Inferior parietal cortex (tissue), 1 donor: ENCODE data around the gene CACNA2D3.
A peak's percentile ranks its signal among the peaks of the same experiment; 100 is the strongest.

Experiments used
- DNase-seq: peaks from one replicate; pipeline ENCODE4 v3.0.0-alpha.2; 2016; ENCODE audit errors: extremely low spot score

The CACNA2D3 gene

GRCh38 chr3:54918516-54918915 is 796.2 kb downstream of the CACNA2D3 start:
- no peak for DNase-seq

DNA sequence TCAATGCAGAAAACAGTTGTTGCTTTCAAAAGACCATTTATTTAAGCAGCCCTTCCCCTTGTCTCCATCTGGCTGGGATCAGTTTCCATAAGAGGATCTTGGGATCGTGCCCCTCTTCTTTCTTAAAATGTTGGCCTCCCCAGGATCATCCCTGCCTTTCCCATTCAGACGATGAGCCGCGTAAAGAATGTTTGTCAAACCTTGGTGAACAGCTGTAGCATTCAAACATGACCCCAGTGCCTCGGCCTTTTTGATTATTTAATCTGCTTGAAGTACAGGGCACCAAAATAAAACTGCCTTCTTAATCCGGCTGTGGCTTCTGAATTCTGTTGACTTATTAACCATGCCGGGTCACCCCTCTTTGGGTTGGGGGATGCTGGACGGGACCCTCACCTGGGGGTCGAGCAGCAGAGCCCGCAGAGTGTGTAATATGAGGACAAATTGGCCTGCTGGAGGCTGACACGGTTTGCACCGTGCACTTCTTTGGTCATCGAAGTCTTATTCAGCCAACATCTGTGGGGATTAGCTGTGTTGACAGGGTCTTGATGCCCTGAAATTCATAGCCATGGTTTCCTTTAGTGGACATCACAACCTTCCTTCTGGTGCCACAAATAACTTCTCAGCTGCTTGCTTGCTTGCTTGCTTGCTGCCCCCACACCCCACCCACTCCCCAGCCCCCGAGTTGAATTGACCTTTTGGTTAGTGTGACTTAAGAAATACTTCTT is 805.9 kb downstream of the CACNA2D3 start, which contains the start of gene LRTM1:
TSS of gene LRTM1 (minus strand) at position 14 of the 725 bp plus-strand sequence. CDS start 148 bp downstream, outside the sequence.
- no peak for DNase-seq

DNA sequence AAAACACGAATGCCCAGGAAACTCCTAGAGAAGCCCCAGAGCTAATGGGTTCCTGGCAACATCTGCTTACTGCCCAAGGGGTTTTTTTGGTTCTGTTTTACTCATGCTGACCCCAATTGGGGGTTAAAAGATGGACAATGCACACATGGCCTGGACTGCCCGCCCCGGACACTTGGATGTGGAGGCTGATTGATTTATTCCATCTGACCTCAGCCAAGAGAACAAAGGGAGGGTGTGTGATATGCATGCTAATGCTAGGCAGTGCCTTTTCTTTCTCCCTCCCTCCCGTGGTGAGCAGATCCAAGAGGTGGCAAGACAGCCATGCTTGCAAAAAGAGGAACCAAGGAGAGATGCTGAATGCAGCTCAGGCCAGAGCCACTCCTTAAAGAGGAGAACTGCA is 808.8 kb downstream of the CACNA2D3 start:
- peak; percentile 74 for DNase-seq

DNA sequence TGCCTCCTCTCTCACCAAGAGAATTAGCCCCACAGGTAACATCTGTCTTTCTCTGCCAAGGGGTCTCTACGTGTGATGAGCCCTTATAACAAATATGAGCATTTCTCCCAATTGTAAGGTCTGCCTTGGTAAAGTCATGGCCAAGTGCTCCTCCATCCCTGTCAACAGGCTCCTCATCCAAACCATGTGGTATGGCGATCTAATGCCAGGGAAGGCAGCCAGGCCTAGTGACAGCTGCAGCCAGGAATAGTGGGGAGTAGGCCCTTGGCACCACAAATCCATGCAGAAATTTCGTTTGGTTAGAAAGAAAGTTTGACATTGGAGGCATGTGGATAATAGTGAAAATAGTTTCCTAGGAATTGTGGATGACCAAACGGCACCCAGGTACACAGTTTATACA is 810.3 kb downstream of the CACNA2D3 start:
- DNase-seq: peak; percentile 43

DNA sequence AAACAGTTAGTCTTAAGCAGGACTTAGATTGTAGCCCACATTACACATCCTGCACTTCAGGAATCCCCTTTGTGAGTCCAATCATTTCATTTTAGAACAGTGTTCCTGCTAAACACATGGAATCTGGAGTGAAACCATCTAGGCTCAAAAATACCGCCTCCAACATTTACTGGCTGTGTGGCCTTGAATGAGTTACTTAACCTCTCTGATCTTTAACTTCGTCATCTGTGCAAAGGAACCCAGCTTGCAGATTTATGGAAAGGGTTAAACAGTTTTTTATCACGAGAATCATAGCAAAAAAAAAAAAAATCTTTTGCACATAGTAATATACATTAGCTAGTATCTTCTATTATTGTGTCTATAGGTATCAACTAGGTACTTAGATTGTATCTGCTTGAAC is 813.5 kb downstream of the CACNA2D3 start:
- DNase-seq: no peak

DNA sequence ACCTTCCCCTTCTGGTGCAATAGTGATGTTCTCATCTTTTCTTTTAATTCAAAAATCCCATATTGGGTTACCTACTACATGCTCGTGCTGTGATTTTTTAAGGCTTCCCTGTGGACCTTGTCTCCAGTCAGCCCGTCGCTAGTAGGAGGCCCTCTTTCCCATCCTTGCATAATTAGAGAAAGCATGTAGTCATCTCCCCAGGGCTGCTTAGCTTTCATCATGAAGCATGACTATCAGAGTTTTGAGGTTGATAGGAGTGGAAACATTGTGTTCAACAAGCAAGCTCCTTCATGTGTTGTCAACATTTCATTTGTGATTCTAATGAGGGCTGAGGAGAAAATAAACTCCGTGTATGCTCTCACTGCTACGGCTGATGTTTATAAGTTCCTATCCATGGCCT is 814.2 kb downstream of the CACNA2D3 start:
- DNase-seq: no peak

GRCh38 chr3:54939557-54940300 is 817.4 kb downstream of the CACNA2D3 start:
- DNase-seq: no peak

DNA sequence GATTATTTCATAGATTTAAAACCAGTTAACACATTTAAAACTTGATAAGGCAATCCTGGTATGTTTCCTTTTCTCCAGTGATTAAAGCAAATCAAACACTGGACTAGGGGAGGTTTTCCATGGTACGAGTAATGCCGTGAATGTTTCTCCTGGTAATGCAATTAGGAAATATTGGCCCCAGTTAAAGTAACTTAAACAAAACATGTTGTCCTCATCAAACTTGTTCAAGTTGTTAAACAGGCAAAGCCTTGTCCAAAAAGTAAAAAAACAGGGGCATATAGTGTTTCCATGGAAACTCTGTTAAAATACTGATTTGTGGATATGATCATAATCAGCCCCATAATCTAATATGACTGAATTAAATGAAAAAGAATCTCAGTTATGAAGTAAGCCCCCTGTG is 818.6 kb downstream of the CACNA2D3 start:
- no peak for DNase-seq

DNA sequence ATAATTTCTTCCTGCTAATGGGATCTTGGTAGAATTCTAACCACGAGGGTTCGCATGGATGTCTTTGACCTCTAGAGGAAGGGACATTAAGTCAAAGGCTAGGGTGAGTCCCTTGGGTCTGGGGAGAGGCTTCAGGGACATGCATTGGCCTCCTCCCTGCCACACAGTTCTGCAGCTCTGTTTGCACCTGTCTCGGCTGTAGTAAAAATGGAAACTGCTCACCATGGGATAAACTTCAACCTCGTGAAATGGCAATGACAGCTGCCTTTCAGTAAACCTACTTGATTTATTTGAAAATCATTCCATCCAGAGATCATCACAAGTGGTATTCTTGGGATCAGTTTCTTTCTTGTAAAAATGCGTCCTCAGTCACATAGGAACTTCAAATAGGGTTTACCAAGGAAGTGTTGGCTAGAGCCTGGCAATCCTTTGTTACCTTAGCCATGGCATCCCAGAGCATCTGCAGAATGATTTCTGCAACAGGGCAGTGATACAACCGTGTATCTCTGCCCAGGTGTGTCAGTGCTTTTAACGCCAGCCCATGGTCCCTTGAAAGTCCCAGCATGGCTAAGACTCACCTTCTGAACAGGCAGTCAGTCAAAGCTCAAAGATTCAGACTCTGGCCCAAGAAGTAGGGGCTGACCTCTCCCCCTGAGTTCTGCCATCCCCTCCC is 819.5 kb downstream of the CACNA2D3 start:
- no peak for DNase-seq

GRCh38 chr3:54949491-54950044 is 827.2 kb downstream of the CACNA2D3 start:
- no peak for DNase-seq

GRCh38 chr3:54950391-54951003 is 828.1 kb downstream of the CACNA2D3 start:
- no peak for DNase-seq

- DNase-seq: peak; percentile 33
Measured at GRCh38 chr3:54951405-54951804, 829.1 kb downstream of the CACNA2D3 start.

- DNase-seq: no peak
Measured at GRCh38 chr3:54954022-54954421, 831.7 kb downstream of the CACNA2D3 start.

DNA sequence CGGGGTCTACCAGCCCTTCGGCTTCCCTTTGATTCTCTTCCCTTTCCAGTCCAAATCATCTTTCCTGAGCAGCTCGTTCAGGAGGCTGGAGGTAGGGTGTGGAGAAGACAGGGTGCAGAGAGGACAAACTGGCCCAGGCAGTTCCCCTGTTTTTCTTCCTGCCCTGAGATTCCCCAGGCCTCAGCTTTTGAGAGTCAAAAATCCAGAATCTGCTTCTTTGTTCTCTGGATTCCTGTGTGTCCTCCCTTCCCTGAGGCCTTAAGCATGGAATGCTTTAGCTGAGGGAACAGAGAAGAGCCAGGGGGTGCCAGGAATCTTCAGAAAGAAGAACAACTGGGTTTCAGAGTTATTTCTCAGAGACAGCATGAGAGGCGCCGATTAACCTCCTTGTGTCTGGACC is 832.2 kb downstream of the CACNA2D3 start:
- DNase-seq: no peak

DNA sequence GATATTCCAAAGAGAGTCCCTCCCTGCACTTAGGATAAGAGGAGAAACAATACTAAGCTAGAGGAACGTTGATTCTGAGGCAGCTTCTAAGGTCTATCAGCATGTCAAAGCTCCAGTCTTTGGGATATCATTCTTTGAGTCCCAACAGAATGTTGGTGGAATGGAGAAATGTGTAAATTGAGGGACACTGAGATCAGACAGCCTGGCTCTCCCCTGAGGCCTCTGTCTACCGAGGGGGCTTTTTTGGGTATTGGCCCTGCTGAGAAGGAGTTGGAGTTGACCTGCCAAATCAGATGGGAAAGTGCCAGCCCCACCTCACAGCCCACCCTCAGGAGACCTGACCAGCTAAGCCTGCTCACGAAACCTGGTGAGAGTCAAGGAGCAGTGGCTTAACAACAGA is 833.1 kb downstream of the CACNA2D3 start:
- no peak for DNase-seq

GRCh38 chr3:54955941-54956340 is 833.6 kb downstream of the CACNA2D3 start:
- no peak for DNase-seq

- DNase-seq: no peak
Measured at GRCh38 chr3:54957711-54958110, 835.4 kb downstream of the CACNA2D3 start.

GRCh38 chr3:54960082-54960481 is 837.7 kb downstream of the CACNA2D3 start:
- DNase-seq: no peak

- DNase-seq: no peak
Measured at GRCh38 chr3:54960701-54961100, 838.3 kb downstream of the CACNA2D3 start.

DNA sequence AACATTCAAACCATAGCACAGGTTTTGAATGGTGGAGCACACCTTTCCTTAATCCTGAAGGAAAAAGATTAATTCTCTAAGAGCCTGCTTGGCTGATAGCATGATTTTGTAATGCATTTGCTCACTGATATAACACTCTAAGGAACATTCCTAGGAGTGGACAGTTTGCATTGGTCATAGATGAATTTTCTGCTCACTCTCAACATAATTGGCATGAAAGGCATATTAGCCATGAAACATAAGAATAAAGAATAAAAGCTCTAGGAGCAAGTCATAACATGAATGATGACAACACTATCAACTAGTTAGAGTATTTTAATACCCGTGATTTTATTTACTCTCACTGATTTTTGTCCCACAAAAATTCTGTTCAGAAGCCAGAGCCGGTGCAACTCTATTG is 839.8 kb downstream of the CACNA2D3 start:
- DNase-seq: no peak

DNA sequence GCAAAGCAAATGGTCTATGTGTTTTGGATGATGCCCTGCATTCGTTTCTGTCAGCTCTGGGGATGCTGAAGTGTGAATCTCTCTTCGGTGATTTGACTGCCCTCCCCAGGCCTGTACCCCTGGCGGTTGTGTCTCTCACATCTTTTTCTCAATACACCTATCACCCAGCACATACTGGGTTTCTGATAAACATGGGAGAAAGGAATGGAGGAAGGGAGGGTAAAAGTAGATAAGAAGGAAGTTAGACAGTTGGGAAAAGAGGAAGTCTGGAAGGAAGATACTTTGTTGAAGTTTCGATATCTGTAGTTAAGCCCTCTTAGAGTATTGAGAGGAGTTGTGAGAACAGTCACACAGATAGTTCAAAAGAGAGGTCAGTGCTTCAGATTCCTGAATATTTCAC is 841.3 kb downstream of the CACNA2D3 start:
- no peak for DNase-seq

DNA sequence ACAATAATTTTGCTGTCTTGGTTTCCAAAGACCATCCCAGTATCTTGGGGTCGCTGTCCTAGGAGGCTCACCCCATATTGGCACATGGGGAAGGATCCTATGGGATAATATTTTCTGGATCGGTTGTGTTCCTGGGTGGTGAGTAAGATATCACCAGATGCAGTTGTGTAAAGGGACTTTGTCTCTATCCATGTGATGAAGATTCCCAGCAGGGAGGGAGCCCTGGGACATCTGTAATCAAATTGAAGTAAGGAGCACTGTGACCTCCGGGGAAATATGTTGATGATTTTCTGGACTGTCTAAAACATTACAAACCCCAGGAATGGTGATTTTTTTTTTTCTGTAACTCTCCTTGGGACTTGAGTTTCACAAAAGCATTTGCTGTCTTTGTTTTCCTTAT is 841.7 kb downstream of the CACNA2D3 start:
- DNase-seq: no peak
